Lower leg skin (tissue), 4 donors: ENCODE data around the gene MXRA7. TPM values are rescaled to one million over a fixed set of nuclear protein-coding genes. Genes with fewer than 3 reads are reported as not detected.

Experiments
- DNase-seq, 2 donors: peaks; one replicate each; pipeline ENCODE4 v3.0.0-alpha.2; 2019; ENCODE audit warnings: low spot score in 2 of 2
- H3K4me3 ChIP-seq: fragments of 200-600 bp; sonication (generic); 2 replicates; pipeline ENCODE4 v1.5.1; 2017; ENCODE audit warnings: mild to moderate bottlenecking, low read depth; ENCODE audit not compliant: poor library complexity, severe bottlenecking
- CTCF ChIP-seq, 3 donors: fragments of 450-650 bp; IDR thresholded peaks; one replicate each; pipeline ENCODE4 v1.5.1; 2016; ENCODE audit warnings: antibody characterized with exemption in 3 of 3, mild to moderate bottlenecking in 3 of 3, moderate library complexity in 2 of 3
- POLR2A ChIP-seq, 2 donors: fragments of 450-650 bp; IDR thresholded peaks; one replicate each; pipeline ENCODE4 v1.6.1; 2016 to 2017; ENCODE audit warnings: antibody characterized with exemption in 2 of 2, mild to moderate bottlenecking in 1 of 2, moderate library complexity in 1 of 2
- WGBS, 2 donors: methylation state at CpG; one replicate each; pipeline ENCODE4 v1.1.5; 2018; 5-methylcytosine and 5-hydroxymethylcytosine counted together
- intact Hi-C: fragments of 100-400 bp; cut with DNase I; formaldehyde crosslinking; loops from one replicate; pipeline ENCODE4 v1.15.0; 2023; ENCODE audit warnings: low total_unique reads
- total RNA-seq, 4 donors: library from RNA; depleted of rRNA; stranded (reverse); fragments of >200 nt; gene quantifications; one replicate each; pipeline ENCODE4 v1.1.0, GENCODE V29; 2016

Gene MXRA7
- total RNA-seq, 4 donors from 2014 or later: 31.6 to 97.4 (median 47.1) TPM

- no peak overlapping the region for H3K4me3 ChIP-seq
- WGBS, 2 donors: 39 to 41% methylated on average over 13 to 14 of the region's 14 CpGs
- DNase-seq: no peak
These were observed 2.6 kb downstream of the MXRA7 start for GRCh38 chr17:76707985-76708807.

GRCh38 chr17:76706817-76707216 lies 3.9 kb downstream of the MXRA7 start:
- no peak for TF ChIP-seq CTCF (IDR thresholded peaks at IDR 0.05)
- no peak for TF ChIP-seq POLR2A (IDR thresholded peaks at IDR 0.05)
- DNase-seq: no peak
- WGBS, 2 donors: 87 to 95% methylated on average over 3 of the region's 3 CpGs
- intact Hi-C loops: no loop called here
- no peak overlapping the region for H3K4me3 ChIP-seq

More at GRCh38 chr17:76707985-76708807, 2.6 kb downstream of the MXRA7 start:
- intact Hi-C loops: no loop called here
- TF ChIP-seq POLR2A (IDR thresholded peaks at IDR 0.05): no peak
- no peak for TF ChIP-seq CTCF (IDR thresholded peaks at IDR 0.05)

- no peak for TF ChIP-seq CTCF (IDR thresholded peaks at IDR 0.05)
- TF ChIP-seq POLR2A (IDR thresholded peaks at IDR 0.05): no peak
- H3K4me3 ChIP-seq: no peak overlapping the region
- no peak for DNase-seq
- 64 to 73% methylated on average over 4 of the region's 4 CpGs for WGBS, 2 donors
- intact Hi-C loops: no loop called here
These were observed 6.0 kb downstream of the MXRA7 start for GRCh38 chr17:76704805-76705204.

- 92 to 93% methylated on average over 10 of the region's 10 CpGs for WGBS, 2 donors
- TF ChIP-seq CTCF (IDR thresholded peaks at IDR 0.05) (no peak), POLR2A (IDR thresholded peaks at IDR 0.05) (no peak)
- DNase-seq: no peak
- intact Hi-C loops: no loop called here
- H3K4me3 ChIP-seq: no peak overlapping the region
These were observed 7.7 kb downstream of the MXRA7 start for GRCh38 chr17:76702941-76703637.

GRCh38 chr17:76702076-76702475 lies 8.7 kb downstream of the MXRA7 start:
- TF ChIP-seq CTCF (IDR thresholded peaks at IDR 0.05): no peak
- no peak for TF ChIP-seq POLR2A (IDR thresholded peaks at IDR 0.05)
- intact Hi-C loops: no loop called here
- WGBS, 2 donors: 41 to 50% methylated on average over 2 of the region's 2 CpGs
- no peak overlapping the region for H3K4me3 ChIP-seq
- DNase-seq: no peak
